Measurements from ENCODE around the gene ABCD3. TPM values are rescaled to one million over a fixed set of nuclear protein-coding genes. Genes with fewer than 3 reads are reported as not detected.

The ABCD3 gene
- polyA plus RNA-seq, 1 of the 3 experiments (the other 2 are of a cell fraction): 6.5 TPM

- H3K27me3 ChIP-seq (ENCODE audit: insufficient read depth): no peaks in the 10 kb centered on the region
- WGBS (ENCODE audit: low lambda C conversion rate): 78% methylated on average over 6 of the region's 6 CpGs
- no peaks in the 10 kb centered on the region for H3K79me2 ChIP-seq (ENCODE audit: insufficient read depth)
- no peaks in the 10 kb centered on the region for H3K9me2 ChIP-seq
- no peaks in the 10 kb centered on the region for H3K9me3 ChIP-seq
- no peak for TF ChIP-seq JUND (IDR thresholded peaks at IDR 0.05)
- no peak for TF ChIP-seq POLR2AphosphoS5 (IDR thresholded peaks at IDR 0.05; ENCODE audit: low read depth, low read length)
- TF ChIP-seq MXI1 (IDR thresholded peaks at IDR 0.05; ENCODE audit: low read depth, low read length): no peak
- no peak for TF ChIP-seq PBX3 (IDR thresholded peaks at IDR 0.05)
- TF ChIP-seq CHD2 (IDR thresholded peaks at IDR 0.05; ENCODE audit: low read length, partially characterized antibody): no peak
- TF ChIP-seq USF2 (IDR thresholded peaks at IDR 0.05; ENCODE audit: borderline replicate concordance, low read depth, low read length): no peak
- no peak for TF ChIP-seq RAD21 (IDR thresholded peaks at IDR 0.05; ENCODE audit: low read length)
- no peak for TF ChIP-seq MEF2A (IDR thresholded peaks at IDR 0.05; ENCODE audit: borderline replicate concordance, low read depth)
- no peak for TF ChIP-seq YY1 (IDR thresholded peaks at IDR 0.05; ENCODE audit: low read depth)
- no peak for TF ChIP-seq SIN3A (IDR thresholded peaks at IDR 0.05; ENCODE audit: borderline replicate concordance, low read depth, low read length)
- no peaks in the 10 kb centered on the region for H4K20me1 ChIP-seq (ENCODE audit: insufficient read depth)
- H2AFZ ChIP-seq (ENCODE audit: low read depth): no peak overlapping the region
- H3K4me2 ChIP-seq: no peak overlapping the region
- no peak overlapping the region for H3K4me3 ChIP-seq (ENCODE audit: low read depth in 2 of 2, low read length in 1 of 2)
- H3K27ac ChIP-seq (ENCODE audit: low read depth in 2 of 2, low read length in 1 of 2): no peak overlapping the region
- no peaks in the 10 kb centered on the region for H3F3A ChIP-seq (replicated peaks; ENCODE audit: insufficient read depth)
- CTCF ChIA-PET: interaction anchor here (1.1 kb wide), 1 partner anchor 508 kb away, joined by 3 read pairs; no protein-coding TSS in a partner anchor
- no peak for DNase-seq
- H3K9ac ChIP-seq: no peak overlapping the region
- H3K4me1 ChIP-seq (ENCODE audit: control insufficient read depth in 1 of 2, insufficient read depth in 2 of 2, low read depth in 1 of 2, low read length in 1 of 2): peaks cover 3 to 15% of the 10 kb centered on the region in 2 experiments; a peak in 3 of 4 replicates
- peaks cover 0 to 6% of the 10 kb centered on the region in 2 experiments for H3K36me3 ChIP-seq (replicated peaks in 1 of 2; ENCODE audit: control insufficient read depth in 1 of 2, insufficient read depth in 2 of 2, low read length in 1 of 2)
- POLR2A ChIA-PET: no interaction called here
Observed at GRCh38 chr1:94537254-94537653, 119.1 kb downstream of the ABCD3 start.

DNA sequence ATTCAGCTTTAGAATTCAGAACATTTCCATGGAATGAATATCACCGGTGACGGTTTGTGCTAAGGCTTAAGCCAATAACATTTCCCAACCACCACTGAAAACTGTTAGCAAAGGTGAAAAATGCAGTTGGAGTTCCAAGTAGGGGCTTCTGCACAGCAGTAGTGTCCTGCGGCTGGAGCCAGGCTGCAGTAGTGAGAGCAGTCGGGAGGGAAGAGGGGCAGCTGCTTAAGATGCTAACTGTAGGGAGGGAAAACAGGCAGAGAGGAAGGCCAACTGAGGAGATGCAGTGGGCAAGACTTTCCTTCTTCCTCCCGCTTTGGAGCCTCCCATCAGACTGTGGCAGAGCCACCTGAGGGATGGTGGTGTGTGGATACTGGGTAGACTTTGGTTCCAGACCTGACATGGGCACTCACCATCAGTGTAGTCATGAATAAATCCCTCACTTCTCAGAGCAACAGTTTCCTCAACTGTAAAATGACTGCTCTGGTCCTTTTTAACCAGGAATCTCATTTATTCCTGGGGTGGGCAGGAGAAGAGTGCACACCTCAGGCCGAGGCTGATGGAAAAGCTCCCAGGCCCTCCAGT, 120.1 kb downstream of the ABCD3 start:
- no peak overlapping the region for H2AFZ ChIP-seq (ENCODE audit: low read depth)
- no peaks in the 10 kb centered on the region for H3F3A ChIP-seq (replicated peaks; ENCODE audit: insufficient read depth)
- ChIA-PET POLR2A (no interaction called here), CTCF (interaction anchor here (1.2 to 1.3 kb wide), 2 partner anchors 57 to 267 kb away, joined by 4 read pairs; no protein-coding TSS in a partner anchor)
- no peaks in the 10 kb centered on the region for H3K27me3 ChIP-seq (ENCODE audit: insufficient read depth)
- no peaks in the 10 kb centered on the region for H4K20me1 ChIP-seq (ENCODE audit: insufficient read depth)
- WGBS (ENCODE audit: low lambda C conversion rate): 93% methylated on average over 6 of the region's 6 CpGs
- TF ChIP-seq MEF2A (IDR thresholded peaks at IDR 0.05; ENCODE audit: borderline replicate concordance, low read depth) (no peak), RCOR1 (IDR thresholded peaks at IDR 0.05; ENCODE audit: low read length) (no peak), MAX (IDR thresholded peaks at IDR 0.05; ENCODE audit: low read depth) (no peak), REST (IDR thresholded peaks at IDR 0.05; ENCODE audit: low read depth, low read length) (no peak), TCF12 (IDR thresholded peaks at IDR 0.05) (no peak), TEAD4 (IDR thresholded peaks at IDR 0.05; ENCODE audit: borderline replicate concordance, insufficient read depth) (no peak), ELF1 (IDR thresholded peaks at IDR 0.05) (no peak)
- H3K4me2 ChIP-seq: no peak overlapping the region
- H3K4me3 ChIP-seq (ENCODE audit: low read depth in 2 of 2, low read length in 1 of 2): no peak overlapping the region
- H3K4me1 ChIP-seq (ENCODE audit: control insufficient read depth in 1 of 2, insufficient read depth in 2 of 2, low read depth in 1 of 2, low read length in 1 of 2): peaks cover 9 to 14% of the 10 kb centered on the region in 2 experiments; a peak in 3 of 4 replicates
- H3K9me2 ChIP-seq: no peaks in the 10 kb centered on the region
- no peak overlapping the region for H3K9ac ChIP-seq
- no peaks in the 10 kb centered on the region for H3K79me2 ChIP-seq (ENCODE audit: insufficient read depth)
- no peaks in the 10 kb centered on the region for H3K9me3 ChIP-seq
- peaks cover 0 to 6% of the 10 kb centered on the region in 2 experiments for H3K36me3 ChIP-seq (replicated peaks in 1 of 2; ENCODE audit: control insufficient read depth in 1 of 2, insufficient read depth in 2 of 2, low read length in 1 of 2)
- no peak for DNase-seq
- H3K27ac ChIP-seq (ENCODE audit: low read depth in 2 of 2, low read length in 1 of 2): no peak overlapping the region
